GM12865 (cell line): Measurements from ENCODE around the gene MTHFD1L.
"Not testable (repeated sequence)": the region's sequence is repeated elsewhere in the genome, so short reads cannot be mapped to it uniquely, and the experiment has no call there.

Source experiments
- DNase-seq: peaks from one replicate; pipeline ENCODE4 v3.0.0; 2010; ENCODE audit warnings: low read depth
- H3K4me3 ChIP-seq: 2 replicates; pipeline ENCODE4 v1.5.1; 2011; ENCODE audit warnings: mild to moderate bottlenecking, low read depth, low read length, control low read depth
- TF ChIP-seq, protein P1 (sequence below): IDR thresholded peaks from 2 replicates; pipeline ENCODE4 v1.5.1; 2011; ENCODE audit warnings: low read length, control low read depth, low read depth, inconsistent platforms; ENCODE audit not compliant: insufficient read depth; ENCODE audit errors: missing control alignments

MTHFD1L gene

DNA sequence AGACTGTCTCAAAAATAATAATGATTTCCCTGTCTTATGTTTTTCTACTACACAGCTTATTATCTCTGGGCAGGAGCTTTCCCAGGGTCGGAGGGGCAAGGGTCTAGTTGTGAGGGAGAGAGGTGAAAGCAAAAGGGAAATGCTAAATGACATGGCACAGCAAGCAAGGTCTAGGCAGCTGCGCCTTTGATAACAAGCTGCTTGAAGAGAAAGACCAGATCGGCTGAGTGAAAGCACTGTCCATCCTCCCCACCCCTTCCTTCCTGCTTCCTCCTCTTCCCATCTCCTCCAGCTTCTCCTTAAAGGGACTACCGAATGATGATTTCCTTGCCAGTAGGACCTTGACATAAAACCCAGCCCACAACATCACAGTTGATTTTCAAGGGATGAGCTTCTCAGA, 216.2 kb downstream of the MTHFD1L start:
- H3K4me3 ChIP-seq, result no peak overlapping the region
- no peak for DNase-seq
- TF ChIP-seq, protein P1, sequence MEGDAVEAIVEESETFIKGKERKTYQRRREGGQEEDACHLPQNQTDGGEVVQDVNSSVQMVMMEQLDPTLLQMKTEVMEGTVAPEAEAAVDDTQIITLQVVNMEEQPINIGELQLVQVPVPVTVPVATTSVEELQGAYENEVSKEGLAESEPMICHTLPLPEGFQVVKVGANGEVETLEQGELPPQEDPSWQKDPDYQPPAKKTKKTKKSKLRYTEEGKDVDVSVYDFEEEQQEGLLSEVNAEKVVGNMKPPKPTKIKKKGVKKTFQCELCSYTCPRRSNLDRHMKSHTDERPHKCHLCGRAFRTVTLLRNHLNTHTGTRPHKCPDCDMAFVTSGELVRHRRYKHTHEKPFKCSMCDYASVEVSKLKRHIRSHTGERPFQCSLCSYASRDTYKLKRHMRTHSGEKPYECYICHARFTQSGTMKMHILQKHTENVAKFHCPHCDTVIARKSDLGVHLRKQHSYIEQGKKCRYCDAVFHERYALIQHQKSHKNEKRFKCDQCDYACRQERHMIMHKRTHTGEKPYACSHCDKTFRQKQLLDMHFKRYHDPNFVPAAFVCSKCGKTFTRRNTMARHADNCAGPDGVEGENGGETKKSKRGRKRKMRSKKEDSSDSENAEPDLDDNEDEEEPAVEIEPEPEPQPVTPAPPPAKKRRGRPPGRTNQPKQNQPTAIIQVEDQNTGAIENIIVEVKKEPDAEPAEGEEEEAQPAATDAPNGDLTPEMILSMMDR, result no peak

DNA sequence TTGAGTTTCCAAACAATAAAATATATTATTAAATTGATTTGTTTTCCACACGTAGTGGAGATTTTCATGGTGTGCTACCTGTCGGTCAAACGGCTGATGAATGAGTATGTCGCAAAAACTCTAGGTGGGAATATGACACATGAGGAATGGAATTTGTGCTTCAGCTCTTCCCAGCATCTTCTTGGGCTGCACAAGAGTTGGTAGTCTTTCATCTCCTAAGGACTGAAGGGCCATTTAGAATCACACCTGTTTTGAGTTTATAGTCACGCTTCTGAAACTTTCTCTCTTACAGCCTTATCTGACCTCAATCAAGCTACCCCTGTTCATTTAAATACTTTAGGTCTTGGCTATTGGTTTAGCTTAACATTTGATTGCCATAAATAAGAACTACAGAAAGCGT, 216.6 kb downstream of the MTHFD1L start:
- TF ChIP-seq, protein P1, result no peak
- no peak overlapping the region for H3K4me3 ChIP-seq
- no peak for DNase-seq

DNA sequence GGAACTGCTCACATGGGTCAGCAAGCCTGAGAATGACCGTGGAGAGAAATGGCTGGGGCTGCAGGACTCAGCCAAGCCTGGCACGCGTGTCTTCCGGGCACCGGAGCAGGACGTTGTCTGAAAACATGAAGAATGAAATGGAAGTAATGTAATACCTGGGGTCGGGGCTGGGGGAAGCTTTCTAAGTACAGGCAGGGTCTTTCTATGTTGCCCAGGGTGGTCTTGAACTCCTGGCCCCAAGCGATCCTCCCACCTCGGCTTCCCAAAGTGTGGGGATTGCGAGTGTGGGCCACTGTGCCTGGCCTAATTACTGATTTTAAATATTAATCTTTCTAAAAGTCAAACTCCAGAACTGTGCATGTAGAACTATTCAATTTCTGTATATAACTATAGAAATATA, 218.8 kb downstream of the MTHFD1L start:
- no peak for DNase-seq
- H3K4me3 ChIP-seq, result no peak overlapping the region
- TF ChIP-seq, protein P1, result no peak

DNA sequence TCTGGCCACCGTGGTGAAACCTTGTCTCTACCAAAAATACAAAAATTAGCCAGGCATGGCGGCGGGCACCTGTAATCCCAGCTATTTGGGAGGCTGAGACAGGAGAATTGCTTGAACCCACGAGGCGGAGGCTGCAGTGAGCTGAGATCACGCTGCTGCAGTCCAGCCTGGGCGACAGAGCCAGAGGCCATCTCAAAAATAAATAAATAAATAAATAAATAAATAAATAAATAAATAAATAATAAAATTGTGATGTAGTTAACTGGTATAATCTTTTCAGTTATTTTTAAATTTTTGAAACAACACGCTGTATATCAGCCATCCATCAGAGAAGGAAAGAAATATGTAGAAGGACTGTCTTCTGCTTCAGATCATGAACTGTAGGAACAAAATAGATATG, 221.6 kb downstream of the MTHFD1L start:
- H3K4me3 ChIP-seq, DNase-seq: not testable (repeated sequence)

DNA sequence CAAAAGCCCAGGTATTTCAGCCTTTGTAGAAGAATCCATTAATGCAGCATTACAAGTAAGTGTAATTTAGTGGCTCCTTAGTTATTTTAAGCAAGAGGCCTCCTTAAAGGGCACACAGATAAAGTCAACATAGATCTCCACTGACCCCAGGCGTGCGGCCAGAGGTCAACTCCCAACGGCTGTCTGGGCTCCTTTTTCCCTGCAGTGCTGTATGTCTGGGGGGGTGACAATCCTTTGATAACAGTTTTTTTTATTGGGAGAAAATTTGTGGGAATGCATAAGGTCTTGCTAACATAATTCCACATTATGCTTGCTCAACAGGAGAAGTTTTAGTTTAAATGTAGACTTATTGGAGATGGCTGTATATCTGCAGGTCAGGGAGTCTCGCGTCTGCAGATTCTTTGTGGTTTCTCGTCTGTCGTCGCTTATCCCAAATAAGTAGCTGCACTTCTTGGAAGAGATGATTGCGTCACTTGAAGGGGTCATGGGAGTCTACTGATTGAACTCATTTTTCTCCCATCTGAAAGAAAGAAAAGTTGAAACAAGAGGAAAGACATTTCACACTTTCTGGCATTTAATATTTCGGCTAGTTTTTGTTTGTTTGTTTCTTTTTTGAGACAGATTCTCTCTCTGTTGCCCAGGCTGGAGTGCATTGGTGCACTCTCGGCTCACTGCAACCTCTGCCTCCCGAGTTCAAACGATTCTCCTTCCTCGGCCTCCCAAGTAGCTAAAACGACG, 222.5 kb downstream of the MTHFD1L start:
- H3K4me3 ChIP-seq, result no peak overlapping the region
- TF ChIP-seq, protein P1, result no peak
- DNase-seq, result no peak

DNA sequence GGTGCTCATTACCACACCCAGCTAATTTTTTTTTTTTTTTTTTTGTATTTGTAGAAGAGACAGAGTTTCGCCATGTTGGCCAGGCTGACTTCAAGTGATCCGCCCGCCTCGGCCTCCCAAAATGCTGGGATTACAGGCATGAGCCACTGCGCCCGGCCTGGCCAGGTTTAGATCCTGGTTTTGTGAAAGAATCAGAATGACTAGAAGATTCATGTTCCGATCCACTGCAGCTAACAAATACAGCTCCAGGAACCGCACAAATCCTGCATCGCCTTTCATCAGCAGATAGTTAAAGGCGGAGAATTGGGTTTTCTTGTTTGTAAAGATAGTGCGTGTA, 223.1 kb downstream of the MTHFD1L start:
- no peak overlapping the region for H3K4me3 ChIP-seq
- TF ChIP-seq, protein P1, result no peak
- no peak for DNase-seq

DNA sequence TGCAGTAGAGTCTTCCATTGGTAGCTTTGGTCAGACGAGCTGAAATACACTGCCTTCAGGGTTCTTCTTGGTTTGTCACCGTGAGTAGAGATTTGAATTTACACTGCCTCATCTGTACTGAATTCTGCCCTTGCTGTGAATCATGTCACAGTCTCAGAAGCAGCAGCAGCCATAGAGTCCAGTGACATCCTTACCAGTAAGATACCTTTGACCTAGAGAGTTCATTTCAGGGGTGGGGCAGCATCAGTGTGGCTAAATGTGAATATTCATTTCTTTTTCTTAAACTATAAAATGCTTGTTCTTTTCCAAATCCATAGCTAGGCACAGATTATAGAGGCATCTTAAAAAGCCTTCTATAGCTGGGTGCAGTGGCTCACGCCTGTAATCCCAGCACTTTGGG, 223.5 kb downstream of the MTHFD1L start:
- H3K4me3 ChIP-seq, result no peak overlapping the region
- TF ChIP-seq, protein P1, result no peak
- DNase-seq, result no peak
